Right hindlimb (tissue), 1 donor: Measurements from ENCODE around the gene OR6N2.

ENCODE experiments used
- DNase-seq: peaks from one replicate; pipeline ENCODE4 v3.0.0-alpha.2; 2018

The OR6N2 gene, protein sequence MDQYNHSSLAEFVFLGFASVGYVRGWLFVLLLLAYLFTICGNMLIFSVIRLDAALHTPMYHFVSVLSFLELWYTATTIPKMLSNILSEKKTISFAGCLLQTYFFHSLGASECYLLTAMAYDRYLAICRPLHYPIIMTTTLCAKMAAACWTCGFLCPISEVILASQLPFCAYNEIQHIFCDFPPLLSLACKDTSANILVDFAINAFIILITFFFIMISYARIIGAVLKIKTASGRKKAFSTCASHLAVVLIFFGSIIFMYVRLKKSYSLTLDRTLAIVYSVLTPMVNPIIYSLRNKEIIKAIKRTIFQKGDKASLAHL

DNA sequence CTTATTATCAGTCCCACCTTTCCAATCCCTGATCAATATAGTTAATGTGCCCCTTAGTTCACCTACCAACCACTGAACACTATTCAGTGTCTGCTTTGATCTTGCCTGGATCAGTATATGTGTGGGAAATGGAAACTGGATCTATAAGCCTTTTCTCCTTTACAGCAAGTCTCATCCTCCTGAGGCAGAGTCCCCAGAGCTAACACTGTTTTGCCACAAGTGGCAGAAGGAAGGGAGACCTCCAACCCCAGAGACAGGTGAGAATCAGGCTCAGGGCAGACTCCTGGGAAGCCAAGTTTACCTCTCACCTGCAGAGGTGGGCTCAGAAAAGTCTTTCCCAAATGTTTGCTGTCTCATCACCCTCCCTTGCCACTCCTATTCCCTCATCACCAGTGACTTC, at the start of gene OR6N2:
Gene OR6N2 (minus strand): TSS at position 101 of the 400 bp plus-strand sequence. CDS start 3,569 bp downstream, outside the sequence.
- no peak for DNase-seq

DNA sequence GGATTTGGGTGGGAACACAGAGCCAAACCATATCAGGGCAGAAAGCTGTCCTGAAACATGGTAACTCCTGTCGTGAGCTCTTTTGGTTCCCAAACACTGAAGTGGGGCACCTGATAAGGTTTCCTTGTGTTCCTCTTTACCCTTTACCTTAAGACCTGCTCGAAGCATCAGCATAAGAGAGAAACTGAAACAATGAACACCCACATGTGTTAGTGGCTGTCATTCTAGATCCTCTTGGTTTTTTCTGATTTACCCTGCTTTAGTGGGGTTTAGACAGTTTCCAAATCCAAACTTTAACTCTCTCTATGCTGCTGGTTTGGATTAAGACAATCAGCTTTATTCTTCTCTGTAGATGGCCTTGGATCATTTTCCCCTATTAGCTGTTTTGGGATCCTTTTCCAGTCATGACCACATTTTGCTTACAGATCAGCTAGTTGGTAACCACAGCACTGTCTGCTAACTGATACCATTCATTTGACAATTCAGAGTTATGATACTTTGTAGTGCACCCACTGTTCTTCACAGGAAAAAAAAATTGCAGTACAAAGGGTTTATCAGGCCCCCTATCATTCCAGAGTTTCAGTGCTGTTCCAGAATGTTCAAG, 49.2 kb upstream of the OR6N2 start:
- DNase-seq, result no peak

DNA sequence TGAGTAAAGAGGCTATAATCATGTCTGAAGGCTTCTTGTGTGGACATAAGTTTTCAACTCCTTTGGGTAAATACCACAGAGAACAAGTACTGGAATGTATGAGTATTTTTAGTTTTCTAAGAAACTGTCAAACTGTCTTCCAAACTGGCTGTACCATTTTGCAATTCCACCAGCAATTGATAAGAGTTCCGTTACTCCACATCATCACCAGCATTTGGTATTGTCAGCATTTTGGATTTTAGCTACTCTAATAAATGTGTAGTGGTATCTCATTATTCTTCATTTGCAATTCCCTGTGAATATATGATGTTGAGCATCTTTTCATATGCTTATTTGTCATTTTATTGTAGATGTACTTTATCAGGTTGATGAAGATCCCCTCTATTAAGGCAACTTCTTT, 40.7 kb upstream of the OR6N2 start:
- DNase-seq, result no peak

DNA sequence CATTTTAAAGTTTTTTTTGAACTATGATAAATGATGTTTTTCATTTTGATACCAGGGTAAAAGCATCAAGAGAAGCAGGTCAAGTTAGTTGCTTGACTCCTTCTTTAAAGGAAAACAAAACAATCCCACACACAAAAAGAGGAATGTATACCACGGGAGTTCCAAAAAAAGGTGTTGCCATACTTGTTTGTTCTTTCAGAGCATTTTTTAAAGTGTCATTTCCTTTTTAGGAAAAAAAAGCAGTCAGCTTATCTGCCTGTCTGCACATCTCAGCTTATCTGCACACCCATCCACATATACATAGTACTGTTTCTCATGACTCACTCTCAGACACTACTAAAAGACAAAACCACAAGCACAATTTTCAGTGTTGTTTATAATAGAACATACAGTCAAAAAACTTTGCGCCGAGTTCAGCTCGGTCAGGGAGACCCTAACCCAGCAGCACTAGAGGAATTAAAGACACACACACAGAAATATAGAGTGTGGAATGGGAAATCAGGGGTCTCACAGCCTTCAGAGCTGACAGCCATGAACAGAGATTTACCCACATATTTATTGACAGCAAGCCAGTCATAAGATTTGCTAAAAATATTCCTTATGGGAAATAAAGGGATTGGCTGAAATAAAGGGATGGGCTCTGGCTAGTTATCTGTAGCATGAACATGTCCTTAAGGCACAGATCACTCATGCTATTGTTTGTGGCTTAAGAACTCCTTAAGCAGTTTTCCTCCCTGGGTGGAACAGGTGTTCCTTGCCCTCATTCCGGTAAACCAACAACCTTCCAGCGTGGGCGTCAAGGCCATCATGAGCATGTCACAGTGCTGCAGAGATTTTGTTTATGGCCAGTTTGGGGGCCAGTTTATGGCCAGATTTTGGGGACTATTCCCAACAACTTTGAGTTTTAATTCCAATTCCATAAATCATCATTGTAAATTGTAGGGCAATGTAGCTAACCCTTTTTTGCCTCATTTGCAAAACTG, 38.7 kb upstream of the OR6N2 start:
- no peak for DNase-seq

DNA sequence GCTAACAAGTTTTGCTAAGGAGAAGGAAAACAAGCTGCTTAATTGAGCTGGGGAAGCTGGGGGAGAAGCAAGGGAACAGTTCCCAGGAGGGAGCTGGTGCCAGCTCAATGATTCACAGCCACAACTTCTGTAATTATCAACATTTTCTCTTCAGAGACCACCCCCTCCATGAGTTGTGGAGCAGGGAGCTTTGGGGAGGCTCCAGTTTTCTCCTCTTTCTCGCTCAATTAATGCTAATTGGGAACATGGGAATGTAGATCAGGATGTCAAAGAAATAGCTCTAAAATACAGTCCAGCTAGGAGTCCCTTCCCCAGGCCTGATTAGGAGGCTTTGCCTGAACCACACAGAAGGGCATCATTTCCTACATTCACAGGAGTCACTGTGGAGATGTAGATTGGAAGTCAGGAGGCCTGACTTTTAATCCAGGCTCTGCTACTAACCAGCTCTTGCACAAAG, 38.0 kb upstream of the OR6N2 start:
- DNase-seq, result no peak

DNA sequence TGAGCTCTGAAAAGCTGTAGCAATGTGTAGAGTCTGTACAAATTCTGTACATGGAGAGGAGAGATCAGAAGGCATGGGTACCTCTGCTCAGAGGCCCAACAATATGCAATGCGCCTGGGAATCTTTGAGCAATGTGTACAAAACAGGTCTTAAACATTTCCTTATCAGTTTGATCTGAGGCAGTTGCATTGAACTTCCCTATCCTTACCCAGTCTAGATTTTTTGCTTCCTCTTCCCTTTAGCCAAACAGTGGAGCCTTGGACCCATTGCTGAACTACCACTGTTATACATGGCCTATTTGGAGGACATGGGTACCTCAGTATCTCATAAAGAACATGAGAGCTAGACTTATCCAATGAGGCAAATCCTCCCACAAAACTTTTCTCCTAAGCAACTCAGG, 37.6 kb upstream of the OR6N2 start:
- no peak for DNase-seq

DNA sequence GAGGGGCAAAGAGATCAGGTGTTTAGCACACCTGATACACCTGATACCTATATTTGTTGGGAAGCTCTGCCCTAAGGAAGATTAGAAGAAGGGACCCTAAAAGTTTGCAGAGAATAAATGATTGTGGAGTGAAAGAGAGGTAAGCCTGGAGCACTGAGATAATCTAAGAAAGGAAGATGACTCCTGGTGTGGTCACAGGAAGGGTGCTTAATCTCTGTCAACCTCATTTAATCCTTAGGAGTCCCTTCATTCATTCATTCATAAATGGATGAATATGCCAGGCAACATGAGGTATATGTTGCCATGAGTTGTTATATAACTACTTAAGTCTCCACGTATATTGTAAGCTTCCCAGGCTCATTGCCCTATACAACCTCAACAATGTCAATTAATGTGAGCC, 34.0 kb upstream of the OR6N2 start:
- DNase-seq, result no peak

DNA sequence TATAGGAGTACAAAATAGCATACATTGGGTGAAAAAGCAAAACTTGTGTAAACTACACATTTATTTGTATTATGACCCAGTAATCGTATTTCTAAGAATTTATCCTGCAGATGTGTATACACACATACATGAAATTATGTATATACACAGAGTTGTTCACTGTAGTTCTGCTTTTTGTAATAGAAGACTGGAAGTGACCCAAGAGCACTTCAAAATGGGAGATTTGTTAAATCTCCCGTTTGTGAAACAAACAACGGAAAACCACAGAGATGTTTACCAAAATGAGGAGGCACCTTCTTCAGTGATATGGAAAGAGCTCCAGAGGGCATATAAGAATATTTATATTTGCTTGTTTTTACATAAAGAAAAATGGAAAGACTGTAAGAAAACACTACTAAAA, 32.2 kb upstream of the OR6N2 start:
- DNase-seq, result no peak

DNA sequence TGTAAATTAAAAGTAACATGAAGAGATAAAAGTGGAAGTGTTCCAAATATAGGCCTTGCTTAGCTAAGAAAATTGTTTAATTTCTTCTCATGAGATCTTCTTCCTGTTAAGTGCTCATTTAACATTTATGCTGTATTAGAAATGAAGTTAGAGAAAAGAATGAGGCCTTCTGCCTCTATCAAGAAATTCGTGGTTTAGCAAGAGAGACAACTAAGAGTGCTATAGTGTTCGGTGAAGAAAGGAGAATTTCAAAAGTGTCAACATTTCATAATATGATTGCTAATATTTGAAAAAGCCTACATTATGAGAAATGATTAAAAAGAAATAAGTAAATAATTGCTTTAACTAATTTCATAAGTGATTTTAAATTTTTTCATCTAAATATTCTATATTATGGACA, 31.3 kb upstream of the OR6N2 start:
- no peak for DNase-seq

DNA sequence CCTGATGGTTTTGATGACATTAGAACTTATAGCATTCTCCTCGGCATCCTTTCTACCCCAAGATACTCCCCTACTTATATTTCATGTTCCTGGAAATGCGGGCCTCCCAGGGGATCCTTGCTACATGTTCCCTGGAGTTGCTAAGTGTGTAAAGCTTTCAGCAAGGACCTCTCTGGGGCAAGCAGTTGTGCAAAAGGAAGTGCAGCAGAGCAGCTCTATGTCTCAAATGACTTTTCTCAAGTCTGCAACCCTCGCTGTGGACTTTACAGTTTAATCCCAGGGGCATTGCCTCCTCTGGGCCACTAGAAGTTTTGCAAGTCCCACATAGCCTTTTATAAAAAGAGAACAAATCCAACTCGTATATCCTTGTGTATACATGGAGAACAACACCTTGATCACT, 29.3 kb upstream of the OR6N2 start:
- no peak for DNase-seq

DNA sequence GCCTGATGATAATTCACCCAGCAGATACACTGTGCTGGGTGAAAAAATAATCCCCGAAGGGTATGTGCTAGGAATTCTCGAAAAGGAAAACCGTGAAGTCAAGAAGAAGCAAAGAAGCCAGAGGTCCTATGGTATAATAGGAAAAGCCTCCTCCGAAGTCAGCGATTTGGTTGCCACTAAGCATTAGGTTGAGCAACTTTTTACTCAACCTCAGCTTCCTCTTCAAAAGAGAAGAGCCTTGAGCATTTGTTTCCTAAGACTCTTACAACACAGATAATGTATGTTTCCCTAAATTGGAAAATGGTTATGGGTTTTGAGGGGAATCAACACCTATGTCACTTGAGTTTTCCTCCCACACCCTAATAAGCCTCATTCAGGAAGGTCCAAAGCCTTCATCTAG, 28.9 kb upstream of the OR6N2 start:
- DNase-seq, result no peak

DNA sequence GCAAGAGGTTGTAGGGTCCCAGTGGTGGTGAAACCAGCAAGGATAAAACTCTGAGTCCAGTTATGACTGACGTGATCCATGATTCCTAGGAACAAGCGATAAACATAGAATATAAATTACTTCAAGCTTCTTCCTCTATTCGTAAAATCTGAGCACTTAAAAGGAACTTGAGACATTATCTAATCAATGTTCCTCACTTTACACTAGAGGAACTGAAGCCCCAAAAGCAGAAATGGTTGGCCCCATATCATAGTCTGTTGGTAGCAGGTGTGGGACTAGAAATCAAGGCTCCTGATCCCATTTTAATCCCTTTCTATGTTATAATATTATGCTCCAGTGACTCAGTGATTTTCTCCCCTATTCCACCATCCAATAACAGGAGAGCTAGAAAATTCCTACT, 28.3 kb upstream of the OR6N2 start:
- DNase-seq, result no peak

DNA sequence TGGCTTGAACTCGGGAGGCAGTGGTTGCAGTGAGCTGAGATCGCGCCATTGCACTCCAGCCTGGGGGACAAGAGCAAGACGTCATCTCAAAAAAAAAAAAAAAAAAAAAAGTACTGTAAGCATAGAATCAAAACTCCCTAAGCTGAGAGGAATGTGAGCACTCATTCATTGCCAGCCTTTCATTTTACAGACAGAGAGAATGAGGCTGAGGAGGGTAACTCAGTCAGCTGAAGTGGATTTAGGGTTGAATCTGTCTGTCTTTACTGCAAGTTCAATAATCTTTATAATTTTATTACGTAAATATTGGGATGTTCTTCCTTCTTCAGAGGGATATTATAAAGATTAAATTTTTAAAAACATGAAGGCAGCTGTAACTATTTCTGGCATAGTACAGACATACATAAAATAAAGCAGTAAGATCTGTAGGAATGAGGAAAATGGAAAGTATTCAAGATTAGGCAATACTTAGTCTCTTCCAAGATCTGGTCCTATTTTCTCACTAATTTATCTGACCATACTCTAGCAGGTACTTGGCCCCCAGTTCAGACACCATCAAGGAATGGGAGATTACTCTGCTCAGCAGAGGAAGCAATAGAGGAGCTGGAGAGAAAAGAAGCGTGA, 26.0 kb upstream of the OR6N2 start:
- DNase-seq, result no peak

DNA sequence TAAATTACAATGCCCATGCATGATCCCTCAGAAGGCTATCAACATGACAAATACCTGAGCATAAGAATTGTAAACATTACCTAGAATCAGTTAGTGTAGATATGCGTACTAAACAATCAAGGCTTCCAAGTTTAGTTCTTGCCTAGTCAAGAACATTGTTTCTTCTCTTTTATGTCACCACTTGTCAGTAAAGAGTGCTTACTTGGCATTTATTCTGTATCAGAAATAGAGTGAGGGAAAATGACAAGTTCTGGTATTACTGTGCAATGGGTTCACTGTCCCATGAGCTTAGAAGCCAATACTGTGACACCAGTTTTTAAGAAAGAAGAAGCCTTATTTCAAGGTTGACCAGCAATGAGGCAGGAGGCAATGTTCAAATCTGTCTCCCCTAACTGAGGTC, 22.7 kb upstream of the OR6N2 start:
- no peak for DNase-seq

DNA sequence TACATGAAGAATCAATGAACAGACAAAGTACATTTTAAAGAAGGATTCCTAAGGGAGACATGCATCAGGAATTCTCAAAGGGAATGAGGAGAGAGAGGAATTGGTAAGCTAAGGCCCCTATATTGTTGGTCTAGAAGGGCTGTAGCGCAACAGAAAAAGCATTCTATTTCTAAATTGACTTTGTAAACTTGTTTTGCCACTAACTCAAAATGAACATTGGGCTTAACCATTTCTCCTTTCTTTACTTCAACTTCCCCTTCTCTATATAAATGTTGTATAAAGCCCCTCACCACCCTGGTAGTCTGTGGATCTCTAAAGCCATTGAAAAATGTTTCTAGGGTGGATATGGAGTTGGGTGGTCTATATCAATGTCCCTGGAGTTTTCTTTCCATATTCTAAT, 20.4 kb upstream of the OR6N2 start:
- DNase-seq, result no peak

DNA sequence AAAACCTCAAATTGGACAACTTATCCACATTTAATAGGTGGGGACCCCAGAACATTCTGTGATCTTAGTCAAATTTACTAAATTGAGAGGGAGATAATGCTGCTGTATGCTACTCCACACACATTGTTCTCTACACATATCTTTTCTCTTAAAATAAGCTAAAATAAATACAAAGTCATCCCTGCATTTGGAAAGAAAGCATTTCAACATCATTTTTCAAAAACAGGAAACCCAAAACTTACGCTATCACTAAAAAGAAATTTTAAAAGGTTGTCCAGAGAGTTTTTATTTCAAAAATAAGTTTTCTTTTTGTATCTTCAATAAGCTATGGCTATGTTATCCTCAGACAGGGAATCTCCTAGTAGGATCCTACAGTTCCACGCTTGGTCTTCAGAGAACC, 19.5 kb upstream of the OR6N2 start:
- DNase-seq, result no peak

DNA sequence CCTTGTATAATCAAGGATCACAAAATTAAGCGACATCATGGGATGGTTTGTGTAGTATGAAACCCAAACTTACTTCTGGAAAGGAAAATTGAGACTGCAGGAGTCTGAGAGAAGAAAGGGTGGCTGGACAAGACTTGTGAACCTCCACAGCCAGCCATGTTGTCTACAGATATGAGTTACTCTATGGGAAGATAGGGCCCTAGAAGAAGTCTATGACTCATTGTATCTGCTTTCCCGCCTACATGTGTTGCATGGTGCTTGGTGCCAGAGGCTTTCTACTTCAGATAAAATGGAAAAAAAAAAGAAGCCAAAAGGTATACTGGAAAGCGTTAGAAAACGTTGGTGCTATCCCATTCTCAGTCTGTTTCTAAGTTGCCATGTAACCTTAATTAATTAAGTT, 18.7 kb upstream of the OR6N2 start:
- no peak for DNase-seq

DNA sequence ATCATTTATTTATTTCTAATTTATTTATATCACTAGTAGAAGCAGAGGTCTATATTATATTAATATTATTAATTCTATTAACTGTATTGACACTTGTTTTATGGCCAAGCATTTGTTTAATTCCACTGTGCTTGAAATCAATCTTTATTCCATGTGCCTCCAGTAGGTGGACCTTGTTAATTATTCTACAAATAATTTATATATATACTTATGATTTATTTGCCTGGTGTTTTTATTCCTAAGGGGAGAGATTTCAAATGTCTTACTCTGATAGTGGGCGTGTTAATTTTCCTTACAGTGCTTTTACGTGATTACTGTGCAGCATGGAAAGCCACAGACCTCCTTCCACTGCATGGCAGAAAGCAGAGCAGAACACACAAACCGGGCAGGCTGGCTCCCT, 17.5 kb upstream of the OR6N2 start:
- no peak for DNase-seq

DNA sequence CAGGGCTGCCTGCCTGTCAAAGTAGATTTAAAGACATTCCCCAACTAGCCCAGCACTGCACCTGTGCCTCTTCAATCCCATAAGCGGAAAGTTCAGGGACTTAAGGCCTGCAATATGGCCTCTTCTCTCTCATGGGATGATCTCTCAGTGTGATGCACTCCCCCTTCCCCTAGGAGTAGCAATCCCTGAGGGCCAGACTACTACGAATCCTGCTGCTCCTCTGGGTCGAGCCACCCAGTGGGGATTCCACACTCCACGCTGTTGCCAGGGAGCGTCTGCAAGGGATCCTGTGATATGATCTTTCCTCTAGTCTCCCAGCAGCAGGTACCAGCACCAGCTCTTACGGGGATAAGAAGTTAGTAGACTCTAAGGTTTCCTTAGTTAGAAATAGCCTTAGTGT, 13.2 kb upstream of the OR6N2 start:
- no peak for DNase-seq

DNA sequence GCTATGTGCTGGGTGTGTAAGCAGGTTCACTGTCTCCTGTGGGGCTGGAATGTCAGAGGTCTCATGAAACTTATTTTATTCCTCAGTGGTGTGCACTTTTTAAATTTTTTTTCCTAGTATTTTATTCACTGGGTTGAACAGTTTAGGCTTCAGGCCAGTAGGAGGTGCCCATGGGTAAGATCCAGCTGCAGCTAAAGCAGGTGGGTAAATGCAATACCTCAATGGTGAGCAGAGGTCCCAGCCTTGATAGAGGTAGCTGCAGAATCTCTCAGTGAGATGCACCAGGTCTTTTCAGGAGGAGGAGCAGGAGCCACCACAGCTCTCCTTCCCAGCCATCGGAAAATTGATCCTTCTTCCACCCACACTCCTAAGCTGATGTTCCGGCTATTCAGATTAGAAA, 12.6 kb upstream of the OR6N2 start:
- no peak for DNase-seq

DNA sequence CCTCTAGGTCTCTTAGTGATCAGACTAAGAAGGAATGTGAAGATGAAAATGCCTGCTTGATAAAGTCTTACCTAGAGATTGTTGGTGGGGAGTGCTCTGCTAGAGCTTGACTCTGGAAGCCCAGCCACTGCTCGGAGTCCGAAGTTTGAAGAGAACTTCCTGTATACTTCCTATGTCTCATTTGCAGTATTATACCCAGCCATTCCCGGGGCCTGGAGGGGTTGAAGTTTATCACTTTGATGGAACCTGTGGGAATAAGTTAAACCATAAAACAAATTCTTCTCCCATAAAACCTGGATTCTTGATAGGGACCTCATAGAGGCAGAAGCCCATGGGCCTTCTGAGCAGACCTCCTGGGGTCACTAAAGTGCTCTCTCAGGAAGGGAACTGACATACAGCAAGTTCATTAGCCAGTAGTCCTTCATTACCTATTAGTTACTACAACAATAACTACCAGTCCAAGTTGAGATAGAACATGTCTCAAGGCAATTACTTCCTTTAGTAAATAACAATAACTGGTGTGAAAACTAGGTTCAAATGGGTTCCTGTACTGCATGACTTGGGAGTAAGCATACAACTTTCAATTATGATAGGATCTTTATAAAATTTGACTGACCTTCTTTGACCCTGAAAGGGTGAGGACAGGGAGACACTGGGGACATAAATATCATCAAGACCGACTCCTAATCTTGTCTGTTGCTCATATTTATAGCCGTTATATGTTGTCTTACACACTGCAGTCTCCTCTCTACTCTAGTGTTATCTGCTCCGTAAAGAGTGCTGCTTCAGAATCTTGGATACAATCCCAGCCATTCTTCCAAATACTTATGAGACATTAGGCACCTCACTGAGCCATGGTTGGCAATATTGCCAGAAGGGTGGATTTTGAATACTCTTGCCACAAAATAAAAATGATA, 8.8 kb downstream of the OR6N2 start, which contains the start of gene OR6N1:
Gene OR6N1 (minus strand): TSS at position 246 of the 917 bp plus-strand sequence. CDS start 5,513 bp downstream, outside the sequence.
- DNase-seq, result no peak

DNA sequence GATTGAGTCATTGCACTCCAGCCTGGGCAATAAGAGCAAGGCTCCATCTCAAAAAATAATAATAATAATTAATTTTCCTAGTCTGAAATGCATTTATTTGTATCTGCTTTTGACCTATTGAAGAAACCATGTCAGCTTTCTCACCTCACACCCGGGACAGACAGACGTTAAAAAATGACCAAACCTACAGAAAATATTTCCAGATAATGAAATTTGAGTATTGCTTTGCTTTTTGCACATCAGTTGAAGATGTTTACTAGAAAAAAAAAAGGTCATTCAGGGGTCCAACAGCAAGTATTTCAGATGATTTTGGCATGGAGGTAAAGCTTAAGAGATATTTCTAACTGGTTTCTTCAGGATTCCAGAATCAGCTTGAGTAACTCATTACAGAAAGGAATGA, 26.6 kb downstream of the OR6N2 start, which contains the start of gene OR6K6:
Gene OR6K6 (plus strand): TSS at position 301 of the 400 bp plus-strand sequence. CDS start 168 bp downstream, outside the sequence.
- no peak for DNase-seq
